ENCODE results near the gene GNPNAT1. TPM values are rescaled to one million over a fixed set of nuclear protein-coding genes. Genes with fewer than 3 reads are reported as not detected.

The GNPNAT1 gene
- total and polyA plus RNA-seq, 2 of the 4 experiments (the other 2 are of a cell fraction): 19.4 to 30.5 TPM

DNA sequence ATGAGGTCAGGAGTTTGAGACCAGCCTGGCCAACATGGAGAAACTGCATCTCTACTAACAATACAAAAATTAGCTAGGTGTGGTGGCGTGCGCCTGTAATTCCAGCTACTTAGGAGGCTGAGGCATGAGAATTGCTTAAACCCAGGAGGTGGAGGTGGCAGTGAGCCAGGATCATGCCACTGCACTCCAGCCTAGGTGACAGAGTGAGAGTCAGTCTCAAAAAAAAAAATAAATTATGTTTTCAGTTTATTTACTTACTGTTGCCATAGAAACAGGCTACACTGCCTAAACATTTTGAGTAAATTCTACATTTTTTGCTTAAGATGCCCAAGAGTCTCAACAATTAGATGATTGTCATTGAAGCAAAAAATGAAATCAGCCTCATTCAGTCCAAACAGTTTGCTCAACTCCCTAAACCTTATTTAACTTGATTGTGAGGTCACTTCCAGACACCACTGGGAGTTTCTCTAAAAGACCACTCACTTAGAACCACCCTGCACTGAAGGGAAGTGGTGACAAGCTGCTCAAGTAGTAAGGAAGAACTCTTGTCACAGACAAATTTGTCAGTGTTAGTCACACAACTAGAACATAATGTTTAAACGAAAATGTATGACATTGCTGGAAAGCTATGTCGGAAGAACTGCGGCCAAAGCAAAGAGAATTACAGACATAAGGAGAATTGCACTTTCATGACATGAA is 9.8 kb upstream of the GNPNAT1 start:
- DNase-seq (peak; percentile 92), ATAC-seq (ENCODE audit: low read depth) (peak; percentile 82)
- Histone ChIP-seq H3K4me3 (ENCODE audit: insufficient read depth, low read depth, low read length) (peak overlapping the region; percentile 36; the same call in 1 of the 2 replicates), H3K27ac (ENCODE audit: insufficient read depth, low read length) (peak overlapping the region; percentile 34), H3K23ac (ENCODE audit: low read depth, low read length) (peak overlapping the region; percentile 1; the same call in 1 of the 2 replicates), H2BK20ac (ENCODE audit: low read depth, low read length) (peak overlapping the region; percentile 47; the same call in 1 of the 2 replicates), H3K4me1 (ENCODE audit: control insufficient read depth, insufficient read depth, low read length) (peaks cover 7% of the 10 kb centered on the region; the same call in 1 of the 2 replicates), H4K8ac (ENCODE audit: low read depth in 2 of 2, low read length in 2 of 2) (peak overlapping the region in 1 of 2 experiments; percentile 41; a peak in 1 of 4 replicates), H2AFZ (replicated peaks; ENCODE audit: low read length, poor library complexity) (no peak overlapping the region), H2BK5ac (ENCODE audit: low read depth, low read length, poor library complexity, severe bottlenecking) (peak overlapping the region; percentile 82), H3K14ac (replicated peaks; ENCODE audit: low read depth, low read length) (no peak overlapping the region; the same call in 1 of the 2 replicates), H3K9me3 (ENCODE audit: control insufficient read depth, insufficient read depth, low read length) (no peaks in the 10 kb centered on the region), H3K79me1 (ENCODE audit: low read depth in 1 of 2, low read length in 2 of 2) (no peaks in the 10 kb centered on the region), H2AK5ac (ENCODE audit: low read depth, low read length) (peak overlapping the region; percentile 36; the same call in 1 of the 2 replicates), H2BK120ac (ENCODE audit: low read depth, low read length) (peak overlapping the region; percentile 96; the same call in 1 of the 2 replicates), H3K9ac (ENCODE audit: low read depth, low read length) (no peak overlapping the region), H3K4ac (ENCODE audit: low read depth, low read length) (peak overlapping the region; percentile 52), H3K9me1 (ENCODE audit: insufficient read depth, low read length) (no peaks in the 10 kb centered on the region), H4K20me1 (ENCODE audit: insufficient read depth, low read length) (no peaks in the 10 kb centered on the region), H3K27me3 (ENCODE audit: control insufficient read depth, insufficient read depth, low read length) (no peaks in the 10 kb centered on the region), H2AK9ac (replicated peaks; ENCODE audit: low read depth, low read length, poor library complexity) (no peak overlapping the region), H3K18ac (ENCODE audit: low read depth, low read length) (peak overlapping the region; percentile 71; the same call in 1 of the 2 replicates), H4K91ac (ENCODE audit: insufficient read depth, low read depth, low read length) (no peak overlapping the region; the same call in 1 of the 2 replicates), H2BK15ac (ENCODE audit: low read depth, low read length) (0 out of 3 replicates have a peak overlapping the region, but pooled peaks have one; percentile 17), H3K56ac (ENCODE audit: extremely low read depth, insufficient read depth, low read length) (no peak overlapping the region), H4K5ac (ENCODE audit: low read depth, low read length) (no peak overlapping the region), H3K36me3 (ENCODE audit: control insufficient read depth, insufficient read depth, low read length) (no peaks in the 10 kb centered on the region), H3K4me2 (ENCODE audit: low read depth, low read length) (peak overlapping the region; percentile 93)
- dilution Hi-C loops (cut with HindIII; ENCODE audit: low sequenced_read_pairs, unreplicated experiment): no loop called here
- intact Hi-C loops (cut with micrococcal nuclease): no loop called here
- CTCF ChIA-PET: interaction anchor here (0.5 kb wide), 1 partner anchor 161 kb away, joined by 12 read pairs; no protein-coding TSS in a partner anchor
- WGBS, 2 experiments (ENCODE audit: extremely low coverage in 2 of 2, insufficient read length in 1 of 2): no CpG with 5 or more reads among the region's 5 CpGs
- no TSS peak for BruUV-seq (replicated peaks)
- in situ Hi-C loops (cut with MboI; ENCODE audit: low sequenced_read_pairs): no loop called here
- POLR2A ChIA-PET (ENCODE audit: unreplicated experiment): no interaction called here
- no peak for TF ChIP-seq CHD1 (IDR thresholded peaks at IDR 0.05; ENCODE audit: low read depth, low read length)
- no peak for TF ChIP-seq MAZ (IDR thresholded peaks at IDR 0.05; ENCODE audit: borderline replicate concordance, low read depth, low read length)
- TF ChIP-seq, protein P1, sequence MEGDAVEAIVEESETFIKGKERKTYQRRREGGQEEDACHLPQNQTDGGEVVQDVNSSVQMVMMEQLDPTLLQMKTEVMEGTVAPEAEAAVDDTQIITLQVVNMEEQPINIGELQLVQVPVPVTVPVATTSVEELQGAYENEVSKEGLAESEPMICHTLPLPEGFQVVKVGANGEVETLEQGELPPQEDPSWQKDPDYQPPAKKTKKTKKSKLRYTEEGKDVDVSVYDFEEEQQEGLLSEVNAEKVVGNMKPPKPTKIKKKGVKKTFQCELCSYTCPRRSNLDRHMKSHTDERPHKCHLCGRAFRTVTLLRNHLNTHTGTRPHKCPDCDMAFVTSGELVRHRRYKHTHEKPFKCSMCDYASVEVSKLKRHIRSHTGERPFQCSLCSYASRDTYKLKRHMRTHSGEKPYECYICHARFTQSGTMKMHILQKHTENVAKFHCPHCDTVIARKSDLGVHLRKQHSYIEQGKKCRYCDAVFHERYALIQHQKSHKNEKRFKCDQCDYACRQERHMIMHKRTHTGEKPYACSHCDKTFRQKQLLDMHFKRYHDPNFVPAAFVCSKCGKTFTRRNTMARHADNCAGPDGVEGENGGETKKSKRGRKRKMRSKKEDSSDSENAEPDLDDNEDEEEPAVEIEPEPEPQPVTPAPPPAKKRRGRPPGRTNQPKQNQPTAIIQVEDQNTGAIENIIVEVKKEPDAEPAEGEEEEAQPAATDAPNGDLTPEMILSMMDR (conservative IDR thresholded peaks at IDR 0.05; ENCODE audit: low read depth, low read length): no peak
- no peak for TF ChIP-seq MXI1 (IDR thresholded peaks at IDR 0.05; ENCODE audit: borderline replicate concordance, low read depth, low read length)
- TF ChIP-seq ELK1 (IDR thresholded peaks at IDR 0.05; ENCODE audit: borderline replicate concordance, low read depth, low read length): no peak
- no peak for TF ChIP-seq RAD21 (IDR thresholded peaks at IDR 0.05; ENCODE audit: low read length)
- TF ChIP-seq USF2 (IDR thresholded peaks at IDR 0.05; ENCODE audit: low read depth, low read length): no peak
- TF ChIP-seq NFE2L2 (IDR thresholded peaks at IDR 0.05; ENCODE audit: low read depth, low read length): no peak
- TF ChIP-seq FOS (IDR thresholded peaks at IDR 0.05; ENCODE audit: low read depth, low read length): peak; percentile 59
- TF ChIP-seq CEBPB (IDR thresholded peaks at IDR 0.05; ENCODE audit: low read depth, low read length): peak; percentile 56; the same call in 1 of the 2 replicates
- no peak for TF ChIP-seq RCOR1 (IDR thresholded peaks at IDR 0.05; ENCODE audit: insufficient replicate concordance, low read length)
- peak; percentile 1; the same call in 1 of the 2 replicates for TF ChIP-seq SMC3 (IDR thresholded peaks at IDR 0.05; ENCODE audit: low read depth, low read length)
- TF ChIP-seq RFX5 (IDR thresholded peaks at IDR 0.05; ENCODE audit: low read depth, low read length): no peak

All from IMR-90 (cell line).